Karpas-422 (cell line): ENCODE data around the gene ZBTB8A. TPM values are rescaled to one million over a fixed set of nuclear protein-coding genes. Genes with fewer than 3 reads are reported as not detected.
A peak's percentile ranks its signal among the peaks of the same experiment; 100 is the strongest.

Source experiments
- DNase-seq: peaks from one replicate; pipeline ENCODE4 v3.0.0-alpha.2; 2015
- H2AFZ ChIP-seq: fragments of 200-600 bp; sonication (generic); 2 replicates; pipeline ENCODE4 v1.6.1; 2014; ENCODE audit warnings: antibody characterized with exemption, low read length, mixed read lengths
- H3K27ac ChIP-seq: fragments of 200-600 bp; sonication (generic); 2 replicates; pipeline ENCODE4 v1.5.1; 2014; ENCODE audit warnings: mild to moderate bottlenecking, low read length, moderate library complexity
- H3K27me3 ChIP-seq: fragments of 200-600 bp; sonication (generic); 2 replicates; pipeline ENCODE4 v1.6.1; 2014; ENCODE audit warnings: low read length, mixed read lengths
- H3K36me3 ChIP-seq: fragments of 200-600 bp; sonication (generic); 2 replicates; pipeline ENCODE4 v1.6.1; 2014; ENCODE audit warnings: low read length, mixed read lengths; ENCODE audit not compliant: insufficient read depth
- H3K4me1 ChIP-seq: fragments of 200-600 bp; sonication (generic); 2 replicates; pipeline ENCODE4 v1.6.1; 2014; ENCODE audit warnings: mild to moderate bottlenecking, low read length, mixed read lengths
- H3K4me2 ChIP-seq: fragments of 200-600 bp; sonication (generic); 2 replicates; pipeline ENCODE4 v1.6.1; 2014; ENCODE audit warnings: low read length, low read depth, mild to moderate bottlenecking; ENCODE audit not compliant: poor library complexity, severe bottlenecking
- H3K4me3 ChIP-seq: fragments of 200-600 bp; sonication (generic); 2 replicates; pipeline ENCODE4 v1.5.1; 2014; ENCODE audit warnings: mild to moderate bottlenecking, antibody characterized with exemption, low read length, mixed read lengths
- H3K79me2 ChIP-seq: fragments of 200-600 bp; sonication (generic); 2 replicates; pipeline ENCODE4 v1.6.1; 2014; ENCODE audit warnings: mild to moderate bottlenecking, low read length, mixed read lengths
- H3K9ac ChIP-seq: fragments of 200-600 bp; sonication (generic); 2 replicates; pipeline ENCODE4 v1.6.0; 2014; ENCODE audit warnings: low read length
- H3K9me2 ChIP-seq: fragments of 200-600 bp; sonication (generic), shearing (Covaris generic); replicated peaks from 2 replicates; pipeline ENCODE4 v1.6.0; 2014; ENCODE audit warnings: mild to moderate bottlenecking, low read length, moderate library complexity; ENCODE audit not compliant: insufficient read depth
- H3K9me3 ChIP-seq: fragments of 300-700, 200-600 bp; sonication (generic); 2 replicates; pipeline ENCODE4 v1.6.1; 2014; ENCODE audit warnings: low read length, mixed read lengths
- H4K20me1 ChIP-seq: fragments of 200-600 bp; sonication (generic); 2 replicates; pipeline ENCODE4 v1.6.1; 2014; ENCODE audit warnings: mild to moderate bottlenecking, antibody characterized with exemption, low read length, low read depth; ENCODE audit not compliant: insufficient read depth
- total RNA-seq: library from RNA; depleted of rRNA; stranded (reverse); fragments of >200 nt; shearing (Covaris generic); gene quantifications from 2 replicates; pipeline ENCODE4 v1.2.3, GENCODE V29; 2014; ENCODE audit warnings: low replicate concordance

Gene ZBTB8A
- total RNA-seq, 1 experiment from 2014 or later, result 0.11 TPM

- no peaks in the 10 kb centered on the region for H3K36me3 ChIP-seq
- H3K9me2 ChIP-seq, result no peaks in the 10 kb centered on the region
- H3K9ac ChIP-seq, result no peak overlapping the region
- H3K4me3 ChIP-seq, result no peak overlapping the region
- no peak overlapping the region for H2AFZ ChIP-seq
- no peaks in the 10 kb centered on the region for H4K20me1 ChIP-seq
- no peaks in the 10 kb centered on the region for H3K79me2 ChIP-seq
- no peak overlapping the region for H3K4me2 ChIP-seq
- no peaks in the 10 kb centered on the region for H3K4me1 ChIP-seq
- no peaks in the 10 kb centered on the region for H3K9me3 ChIP-seq
- no peaks in the 10 kb centered on the region for H3K27me3 ChIP-seq
- H3K27ac ChIP-seq, result no peak overlapping the region
- no peak for DNase-seq
Observed at GRCh38 chr1:32580348-32581017, 41.3 kb downstream of the ZBTB8A start.

DNA sequence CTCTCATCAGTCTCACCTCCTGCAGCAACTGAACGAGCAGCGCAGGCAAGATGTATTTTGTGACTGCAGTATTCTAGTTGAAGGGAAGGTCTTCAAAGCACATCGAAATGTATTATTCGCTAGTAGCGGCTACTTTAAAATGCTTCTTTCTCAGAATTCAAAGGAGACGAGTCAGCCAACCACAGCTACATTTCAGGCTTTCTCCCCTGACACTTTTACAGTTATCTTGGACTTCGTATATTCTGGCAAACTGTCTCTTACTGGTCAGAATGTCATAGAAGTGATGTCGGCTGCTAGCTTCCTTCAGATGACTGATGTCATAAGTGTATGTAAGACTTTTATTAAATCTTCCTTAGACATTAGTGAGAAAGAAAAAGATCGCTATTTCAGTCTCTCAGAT is 53.7 kb downstream of the ZBTB8A start:
- no peaks in the 10 kb centered on the region for H3K9me2 ChIP-seq
- no peaks in the 10 kb centered on the region for H3K79me2 ChIP-seq
- no peak overlapping the region for H3K9ac ChIP-seq
- no peaks in the 10 kb centered on the region for H3K9me3 ChIP-seq
- H3K27me3 ChIP-seq, result no peaks in the 10 kb centered on the region
- no peak overlapping the region for H3K4me3 ChIP-seq
- H3K27ac ChIP-seq, result no peak overlapping the region
- H4K20me1 ChIP-seq, result no peaks in the 10 kb centered on the region
- no peak overlapping the region for H2AFZ ChIP-seq
- H3K4me1 ChIP-seq, result no peaks in the 10 kb centered on the region
- DNase-seq, result no peak
- H3K4me2 ChIP-seq, result no peak overlapping the region
- H3K36me3 ChIP-seq, result no peaks in the 10 kb centered on the region

DNA sequence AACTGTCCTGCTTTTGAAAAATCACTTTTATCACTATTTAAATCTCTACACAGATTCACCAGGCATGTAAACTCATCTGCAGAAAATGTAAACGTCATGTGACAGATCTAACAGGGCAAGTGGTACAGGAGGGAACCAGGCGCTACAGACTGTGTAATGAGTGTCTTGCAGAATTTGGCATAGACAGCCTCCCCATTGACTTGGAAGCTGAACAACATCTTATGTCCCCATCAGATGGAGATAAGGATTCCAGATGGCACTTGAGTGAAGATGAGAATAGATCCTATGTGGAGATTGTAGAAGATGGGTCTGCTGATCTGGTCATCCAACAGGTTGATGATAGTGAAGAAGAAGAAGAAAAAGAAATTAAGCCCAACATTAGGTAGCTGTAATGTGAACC is 60.8 kb downstream of the ZBTB8A start:
- Histone ChIP-seq H3K9me2 (no peaks in the 10 kb centered on the region), H3K9ac (no peak overlapping the region), H3K79me2 (no peaks in the 10 kb centered on the region), H4K20me1 (no peaks in the 10 kb centered on the region), H3K36me3 (no peaks in the 10 kb centered on the region), H3K27me3 (no peaks in the 10 kb centered on the region), H3K9me3 (no peaks in the 10 kb centered on the region), H3K27ac (no peak overlapping the region), H3K4me3 (no peak overlapping the region), H3K4me2 (no peak overlapping the region), H3K4me1 (peaks cover 9% of the 10 kb centered on the region), H2AFZ (peak overlapping the region; percentile 68; the same call in 1 of the 2 replicates)
- no peak for DNase-seq

DNA sequence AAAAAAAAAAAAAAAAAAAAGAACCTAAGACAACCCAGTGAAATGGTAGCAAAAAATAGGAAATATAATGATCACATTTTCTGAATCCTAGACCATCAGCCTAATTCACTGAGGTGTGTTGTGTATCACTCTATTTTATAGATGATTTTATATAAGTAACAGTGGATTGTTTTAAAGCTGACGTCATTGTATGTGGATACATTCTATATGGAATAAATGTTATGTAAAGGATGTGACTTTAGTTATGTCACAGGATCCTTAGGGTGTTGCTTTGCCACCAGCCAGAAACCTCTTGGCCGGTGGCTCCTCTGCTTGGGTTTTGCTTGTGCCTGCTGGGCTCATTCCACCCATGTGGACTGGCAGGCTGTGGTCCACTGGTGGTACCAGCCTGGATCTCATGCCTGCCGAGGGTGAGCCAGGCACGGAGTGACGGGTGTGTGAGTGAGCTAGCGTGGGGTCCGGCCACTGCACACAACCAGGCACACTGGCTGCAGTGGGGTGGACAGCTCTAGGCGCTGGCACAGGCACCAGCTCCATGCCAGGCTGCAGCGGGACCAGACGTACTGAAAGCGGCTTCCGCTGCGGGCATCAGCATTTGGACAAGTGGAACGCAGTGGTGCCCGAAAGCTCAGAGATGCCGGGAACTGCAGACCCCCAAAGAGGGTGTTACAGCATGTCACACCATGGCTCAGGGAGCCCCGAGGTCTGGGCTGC is 66.6 kb downstream of the ZBTB8A start:
- Histone ChIP-seq H3K27ac (no peak overlapping the region), H3K4me3 (no peak overlapping the region), H4K20me1 (no peaks in the 10 kb centered on the region), H3K36me3 (no peaks in the 10 kb centered on the region), H3K4me1 (0 out of 2 replicates have a peak, but pooled peaks cover 3% of the 10 kb centered on the region), H3K4me2 (no peak overlapping the region), H3K9me3 (no peaks in the 10 kb centered on the region), H2AFZ (no peak overlapping the region), H3K9ac (no peak overlapping the region), H3K9me2 (no peaks in the 10 kb centered on the region), H3K79me2 (no peaks in the 10 kb centered on the region), H3K27me3 (no peaks in the 10 kb centered on the region)
- no peak for DNase-seq

DNA sequence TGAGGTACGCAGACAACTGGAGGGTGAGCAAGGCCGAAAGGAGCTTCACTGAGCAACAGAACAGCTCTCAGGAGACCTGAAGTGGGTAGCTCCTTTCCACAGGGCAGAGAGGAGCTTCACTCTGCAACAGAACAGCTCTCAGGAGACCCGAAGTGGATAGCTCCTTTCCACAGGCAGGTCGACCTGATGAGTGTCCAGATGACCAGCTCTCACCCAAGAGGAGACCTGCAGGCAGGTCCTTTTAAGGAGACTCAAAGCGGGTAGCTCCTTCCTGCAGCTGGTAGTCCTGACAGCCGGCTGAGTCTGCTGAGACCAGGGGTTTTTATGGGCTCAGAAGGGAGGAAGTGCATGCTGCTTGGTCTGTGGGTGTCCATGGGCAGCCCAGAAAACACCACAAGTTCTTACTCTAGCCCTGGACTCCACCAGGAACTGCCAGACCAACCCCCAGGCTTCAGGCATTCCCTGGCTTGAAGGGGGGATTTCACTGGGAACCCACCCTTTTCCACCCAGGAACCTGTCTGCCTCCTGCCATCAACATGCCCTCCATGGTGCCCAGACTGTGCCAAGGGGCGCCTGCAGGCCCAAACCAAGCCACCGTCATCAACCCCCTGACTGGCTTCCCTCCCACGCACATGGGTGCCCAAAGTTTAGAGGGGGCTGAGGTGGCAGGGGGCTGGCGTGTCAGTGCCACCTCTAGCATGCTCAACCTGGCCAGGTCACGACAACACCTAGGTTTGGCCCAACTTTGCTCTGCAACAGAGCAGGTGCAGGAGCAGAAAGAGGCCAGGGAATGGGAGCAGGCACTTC is 67.5 kb downstream of the ZBTB8A start:
- Histone ChIP-seq H2AFZ (no peak overlapping the region), H3K27ac (no peak overlapping the region), H3K79me2 (no peaks in the 10 kb centered on the region), H3K4me2 (no peak overlapping the region), H4K20me1 (no peaks in the 10 kb centered on the region), H3K9me3 (no peaks in the 10 kb centered on the region), H3K27me3 (no peaks in the 10 kb centered on the region), H3K4me3 (no peak overlapping the region), H3K9me2 (no peaks in the 10 kb centered on the region), H3K36me3 (no peaks in the 10 kb centered on the region), H3K4me1 (0 out of 2 replicates have a peak, but pooled peaks cover 3% of the 10 kb centered on the region), H3K9ac (no peak overlapping the region)
- DNase-seq, result no peak

- no peak overlapping the region for H3K4me2 ChIP-seq
- no peaks in the 10 kb centered on the region for H3K9me2 ChIP-seq
- no peaks in the 10 kb centered on the region for H4K20me1 ChIP-seq
- H3K4me1 ChIP-seq, result 0 out of 2 replicates have a peak, but pooled peaks cover 3% of the 10 kb centered on the region
- no peak overlapping the region for H3K4me3 ChIP-seq
- no peak overlapping the region for H2AFZ ChIP-seq
- H3K9ac ChIP-seq, result no peak overlapping the region
- H3K79me2 ChIP-seq, result no peaks in the 10 kb centered on the region
- no peaks in the 10 kb centered on the region for H3K27me3 ChIP-seq
- no peaks in the 10 kb centered on the region for H3K9me3 ChIP-seq
- no peak for DNase-seq
- no peak overlapping the region for H3K27ac ChIP-seq
- H3K36me3 ChIP-seq, result no peaks in the 10 kb centered on the region
Observed at GRCh38 chr1:32609180-32609579, 70.0 kb downstream of the ZBTB8A start.

- Histone ChIP-seq H3K79me2 (no peaks in the 10 kb centered on the region), H3K9me2 (no peaks in the 10 kb centered on the region), H3K36me3 (no peaks in the 10 kb centered on the region), H3K4me2 (no peak overlapping the region), H3K9me3 (no peaks in the 10 kb centered on the region), H2AFZ (no peak overlapping the region), H3K9ac (no peak overlapping the region), H4K20me1 (no peaks in the 10 kb centered on the region), H3K4me1 (0 out of 2 replicates have a peak, but pooled peaks cover 3% of the 10 kb centered on the region), H3K27me3 (no peaks in the 10 kb centered on the region), H3K27ac (no peak overlapping the region), H3K4me3 (no peak overlapping the region)
- DNase-seq, result no peak
Observed at GRCh38 chr1:32611859-32612188, 72.6 kb downstream of the ZBTB8A start.

GRCh38 chr1:32612189-32612881 is 73.1 kb downstream of the ZBTB8A start:
- Histone ChIP-seq H3K9me3 (no peaks in the 10 kb centered on the region), H3K27me3 (no peaks in the 10 kb centered on the region), H3K9me2 (no peaks in the 10 kb centered on the region), H3K79me2 (no peaks in the 10 kb centered on the region), H3K4me1 (0 out of 2 replicates have a peak, but pooled peaks cover 3% of the 10 kb centered on the region), H3K36me3 (no peaks in the 10 kb centered on the region), H3K27ac (no peak overlapping the region), H2AFZ (no peak overlapping the region), H3K9ac (no peak overlapping the region), H3K4me3 (no peak overlapping the region), H4K20me1 (no peaks in the 10 kb centered on the region), H3K4me2 (no peak overlapping the region)
- DNase-seq, result no peak
